ENCODE data around the gene VIPR2. TPM values are rescaled to one million over a fixed set of nuclear protein-coding genes. Genes with fewer than 3 reads are reported as not detected.

Gene VIPR2
- total RNA-seq, 6 experiments from 2014 or later, result 0.15 to 0.51 (median 0.26) TPM; not detected in 2

DNA sequence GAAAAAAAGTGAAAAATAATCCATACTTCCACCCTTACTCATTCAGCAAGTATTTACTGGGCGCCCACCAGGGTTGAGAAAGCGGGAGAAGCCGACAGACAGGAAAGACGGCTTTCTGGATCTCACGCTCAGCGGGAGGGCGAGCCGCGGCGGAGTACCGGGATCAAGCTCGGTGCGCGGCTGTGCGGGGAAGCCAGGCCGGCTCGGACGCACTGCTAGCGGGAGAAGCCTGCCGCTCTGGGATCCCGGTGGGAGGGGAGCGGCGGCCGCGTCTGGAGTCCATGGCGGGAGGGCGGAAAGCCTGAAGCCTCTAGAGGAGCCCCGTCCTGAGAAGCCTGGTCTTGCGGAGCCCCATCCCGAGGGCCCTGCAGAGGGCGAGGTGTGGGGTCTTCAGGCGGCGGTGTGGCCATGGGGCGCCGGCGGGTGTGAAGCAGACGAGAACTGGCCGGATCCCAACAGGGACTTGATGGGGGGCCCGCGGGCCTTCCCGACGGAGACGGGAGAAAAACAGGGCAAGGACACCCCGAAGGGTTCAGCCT, 82.9 kb downstream of the VIPR2 start:
- H3K4me3 ChIP-seq, result no peak overlapping the region
- no peak for ATAC-seq
- no peaks in the 10 kb centered on the region for H3K27me3 ChIP-seq
- intact Hi-C loops (cut with DNase I), result no loop called here
- no peak for DNase-seq
- no peak for TF ChIP-seq POLR2A (IDR thresholded peaks at IDR 0.05)
- TF ChIP-seq, protein P1, sequence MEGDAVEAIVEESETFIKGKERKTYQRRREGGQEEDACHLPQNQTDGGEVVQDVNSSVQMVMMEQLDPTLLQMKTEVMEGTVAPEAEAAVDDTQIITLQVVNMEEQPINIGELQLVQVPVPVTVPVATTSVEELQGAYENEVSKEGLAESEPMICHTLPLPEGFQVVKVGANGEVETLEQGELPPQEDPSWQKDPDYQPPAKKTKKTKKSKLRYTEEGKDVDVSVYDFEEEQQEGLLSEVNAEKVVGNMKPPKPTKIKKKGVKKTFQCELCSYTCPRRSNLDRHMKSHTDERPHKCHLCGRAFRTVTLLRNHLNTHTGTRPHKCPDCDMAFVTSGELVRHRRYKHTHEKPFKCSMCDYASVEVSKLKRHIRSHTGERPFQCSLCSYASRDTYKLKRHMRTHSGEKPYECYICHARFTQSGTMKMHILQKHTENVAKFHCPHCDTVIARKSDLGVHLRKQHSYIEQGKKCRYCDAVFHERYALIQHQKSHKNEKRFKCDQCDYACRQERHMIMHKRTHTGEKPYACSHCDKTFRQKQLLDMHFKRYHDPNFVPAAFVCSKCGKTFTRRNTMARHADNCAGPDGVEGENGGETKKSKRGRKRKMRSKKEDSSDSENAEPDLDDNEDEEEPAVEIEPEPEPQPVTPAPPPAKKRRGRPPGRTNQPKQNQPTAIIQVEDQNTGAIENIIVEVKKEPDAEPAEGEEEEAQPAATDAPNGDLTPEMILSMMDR (IDR thresholded peaks at IDR 0.05), result no peak
- no peak overlapping the region for H3K27ac ChIP-seq
- WGBS (ENCODE audit: insufficient coverage, low coverage, low lambda C conversion rate, missing lambda C conversion rate), result 23% methylated on average over 18 of the region's 44 CpGs
- H3K4me1 ChIP-seq, result no peaks in the 10 kb centered on the region
- no peaks in the 10 kb centered on the region for H3K9me3 ChIP-seq
- H3K36me3 ChIP-seq, result no peaks in the 10 kb centered on the region

DNA sequence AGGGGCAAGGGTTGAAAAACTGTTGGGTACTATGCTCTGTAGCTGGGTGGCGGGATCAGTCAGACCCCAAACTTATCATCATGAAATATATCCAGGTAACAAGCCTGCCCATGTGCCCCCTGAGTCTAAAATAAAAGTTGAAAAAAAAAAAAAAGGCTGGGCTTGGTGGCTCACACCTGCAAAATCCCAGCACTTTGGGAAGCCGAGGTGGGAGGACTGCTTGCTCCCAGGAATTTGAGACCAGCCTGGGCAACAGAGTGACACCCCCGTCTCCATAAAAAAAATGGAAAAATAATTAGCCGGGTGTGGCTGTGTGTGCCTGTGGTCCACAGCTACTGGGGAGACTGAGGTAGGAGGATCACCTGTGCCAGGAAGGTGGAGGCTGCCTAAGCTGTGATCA, 83.5 kb downstream of the VIPR2 start:
- Histone ChIP-seq H3K4me1 (no peaks in the 10 kb centered on the region), H3K27ac (no peak overlapping the region), H3K9me3 (no peaks in the 10 kb centered on the region), H3K36me3 (no peaks in the 10 kb centered on the region), H3K4me3 (no peak overlapping the region), H3K27me3 (no peaks in the 10 kb centered on the region)
- no peak for ATAC-seq
- intact Hi-C loops (cut with DNase I), result no loop called here
- WGBS (ENCODE audit: insufficient coverage, low coverage, low lambda C conversion rate, missing lambda C conversion rate), result 72% methylated on average over 4 of the region's 4 CpGs
- TF ChIP-seq, protein P1 (IDR thresholded peaks at IDR 0.05), result no peak
- TF ChIP-seq POLR2A (IDR thresholded peaks at IDR 0.05), result no peak
- no peak for DNase-seq

DNA sequence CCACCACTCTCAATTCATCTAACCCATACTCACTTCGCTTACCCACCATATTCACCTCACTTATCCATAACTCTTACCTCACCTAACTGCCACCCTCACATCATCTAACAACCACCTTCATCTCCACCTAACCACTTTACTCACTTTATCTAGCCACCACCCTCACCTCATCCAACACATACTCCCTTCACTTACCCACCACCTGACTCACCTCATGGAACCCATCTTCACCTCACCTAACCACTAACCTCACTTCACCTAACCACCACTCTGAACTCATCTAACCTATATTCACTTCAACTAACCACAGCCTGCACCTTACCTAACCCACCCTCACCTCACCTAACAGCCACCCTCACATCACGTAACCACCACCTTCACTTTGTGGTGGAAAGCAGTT, 84.2 kb downstream of the VIPR2 start:
- intact Hi-C loops (cut with DNase I), result no loop called here
- TF ChIP-seq POLR2A (IDR thresholded peaks at IDR 0.05), result no peak
- TF ChIP-seq, protein P1 (IDR thresholded peaks at IDR 0.05), result no peak

DNA sequence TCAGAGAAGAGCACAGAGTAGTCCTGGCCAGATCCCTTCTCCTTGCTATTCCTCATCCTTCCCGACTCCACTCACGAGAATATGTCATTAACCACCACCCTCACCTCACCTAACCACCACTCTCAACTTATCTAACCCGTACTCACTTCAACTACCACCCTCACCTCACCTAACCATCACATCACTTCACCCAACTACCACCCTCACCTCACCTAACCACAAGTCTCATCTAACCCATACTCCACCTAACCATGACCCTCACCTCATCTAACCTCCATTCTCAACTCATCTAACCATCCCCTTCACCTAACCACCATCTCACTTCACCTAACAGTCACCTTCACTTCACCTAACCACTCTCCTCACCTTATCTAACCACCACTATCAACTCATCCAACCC, 85.0 kb downstream of the VIPR2 start:
- H3K9me3 ChIP-seq, result no peaks in the 10 kb centered on the region
- WGBS (ENCODE audit: insufficient coverage, low coverage, low lambda C conversion rate, missing lambda C conversion rate), result 81% methylated on average over 3 of the region's 3 CpGs
- no peak for TF ChIP-seq POLR2A (IDR thresholded peaks at IDR 0.05)
- TF ChIP-seq, protein P1 (IDR thresholded peaks at IDR 0.05), result no peak
- intact Hi-C loops (cut with DNase I), result no loop called here
- no peak overlapping the region for H3K4me3 ChIP-seq
- no peak for ATAC-seq
- no peak for DNase-seq
- H3K27me3 ChIP-seq, result no peaks in the 10 kb centered on the region
- H3K27ac ChIP-seq, result no peak overlapping the region
- H3K36me3 ChIP-seq, result no peaks in the 10 kb centered on the region
- no peaks in the 10 kb centered on the region for H3K4me1 ChIP-seq

More for the DNA sequence above, 84.2 kb downstream of the VIPR2 start:
- Histone ChIP-seq H3K27me3 (no peaks in the 10 kb centered on the region), H3K27ac (no peak overlapping the region), H3K4me3 (no peak overlapping the region), H3K4me1 (no peaks in the 10 kb centered on the region), H3K9me3 (no peaks in the 10 kb centered on the region), H3K36me3 (no peaks in the 10 kb centered on the region)
- 80% methylated on average over 2 of the region's 2 CpGs for WGBS (ENCODE audit: insufficient coverage, low coverage, low lambda C conversion rate, missing lambda C conversion rate)
- ATAC-seq (no peak), DNase-seq (no peak)

DNA sequence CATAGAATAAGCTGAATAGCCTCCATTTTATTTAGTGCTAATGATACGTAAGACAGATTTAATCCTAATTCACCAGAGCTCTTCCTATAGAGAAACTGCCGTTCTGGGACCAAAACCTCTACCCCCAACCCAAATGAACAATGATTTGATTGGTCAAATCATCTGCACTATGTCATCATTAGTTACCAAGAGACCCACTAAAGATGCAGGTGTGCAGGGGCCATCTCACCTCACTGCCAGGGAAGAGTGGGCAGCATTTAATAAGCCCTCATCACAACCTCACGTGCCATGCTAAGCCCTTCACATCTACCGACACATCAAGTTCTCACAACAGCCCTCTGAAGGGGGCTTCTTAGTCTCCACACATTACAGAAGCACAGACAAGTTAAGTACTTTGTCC, 87.0 kb downstream of the VIPR2 start:
- H3K9me3 ChIP-seq, result no peaks in the 10 kb centered on the region
- no peak overlapping the region for H3K4me3 ChIP-seq
- no peaks in the 10 kb centered on the region for H3K36me3 ChIP-seq
- intact Hi-C loops (cut with DNase I), result no loop called here
- H3K27me3 ChIP-seq, result no peaks in the 10 kb centered on the region
- WGBS (ENCODE audit: insufficient coverage, low coverage, low lambda C conversion rate, missing lambda C conversion rate), result 83% methylated on average over 2 of the region's 4 CpGs
- H3K4me1 ChIP-seq, result no peaks in the 10 kb centered on the region
- no peak overlapping the region for H3K27ac ChIP-seq
- TF ChIP-seq, protein P1 (IDR thresholded peaks at IDR 0.05), result no peak
- no peak for TF ChIP-seq POLR2A (IDR thresholded peaks at IDR 0.05)
- ATAC-seq (no peak), DNase-seq (peak in 1 of 3 donors; percentile 15)
